Activated T-helper 9 cell treated with anti-CD3 and anti-CD28 coated beads, Interleukin-2, amount 50 U/mL, for 16 hours (primary cell): Measurements from ENCODE around the gene KLHL22.
"Not testable (repeated sequence)": the region's sequence is repeated elsewhere in the genome, so short reads cannot be mapped to it uniquely, and the experiment has no call there.

Source experiments
- DNase-seq: peaks from one replicate; pipeline ENCODE4 v3.0.0-alpha.2; 2020; ENCODE audit warnings: low read depth

Gene KLHL22

DNA sequence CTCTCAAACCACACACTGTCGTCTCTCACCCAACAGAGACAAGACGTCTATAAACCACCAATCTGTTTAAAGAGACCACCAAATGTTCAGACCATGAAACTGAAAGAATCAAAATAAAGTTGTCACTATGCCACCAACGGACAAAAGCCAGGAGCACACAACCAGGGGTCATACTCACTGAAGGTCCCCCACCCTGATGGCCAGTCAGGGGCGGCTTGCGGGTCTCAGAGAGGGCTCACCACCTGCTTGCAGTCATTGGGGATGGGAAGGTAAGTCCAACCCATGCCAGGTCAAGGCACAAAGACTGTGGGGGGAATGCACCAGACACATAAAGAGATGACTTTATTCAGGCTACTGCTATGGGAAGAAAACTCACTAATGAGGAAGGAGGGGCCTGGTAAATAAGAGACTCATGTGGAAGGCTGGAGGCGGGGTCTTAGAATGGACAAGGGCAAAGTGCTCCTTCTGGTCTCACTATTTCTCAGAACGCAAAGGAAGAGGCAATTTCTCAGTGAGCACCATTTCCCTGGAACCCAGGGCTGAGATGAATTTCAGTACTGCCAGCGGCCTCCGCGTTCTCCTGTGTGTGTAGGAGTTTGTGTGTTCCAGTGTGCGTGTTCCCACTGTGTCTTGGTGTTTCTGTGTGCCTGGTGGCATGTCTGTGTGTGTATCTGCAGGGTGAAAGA is 75.3 kb downstream of the KLHL22 start:
- DNase-seq: no peak

DNA sequence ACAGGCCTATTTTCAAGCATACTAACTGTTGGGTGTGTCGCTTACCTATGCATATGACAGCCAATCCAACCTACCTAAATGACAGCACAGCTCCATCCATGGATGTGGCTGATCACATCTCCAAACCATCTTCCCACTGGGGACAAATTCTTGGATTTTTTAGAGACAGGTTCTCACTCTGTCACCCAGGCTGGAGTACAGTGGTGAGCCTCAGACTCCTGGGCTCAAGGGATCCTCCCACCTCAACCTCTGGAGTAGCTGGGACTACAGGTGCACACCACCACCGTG is 76.0 kb downstream of the KLHL22 start:
- DNase-seq: no peak

DNA sequence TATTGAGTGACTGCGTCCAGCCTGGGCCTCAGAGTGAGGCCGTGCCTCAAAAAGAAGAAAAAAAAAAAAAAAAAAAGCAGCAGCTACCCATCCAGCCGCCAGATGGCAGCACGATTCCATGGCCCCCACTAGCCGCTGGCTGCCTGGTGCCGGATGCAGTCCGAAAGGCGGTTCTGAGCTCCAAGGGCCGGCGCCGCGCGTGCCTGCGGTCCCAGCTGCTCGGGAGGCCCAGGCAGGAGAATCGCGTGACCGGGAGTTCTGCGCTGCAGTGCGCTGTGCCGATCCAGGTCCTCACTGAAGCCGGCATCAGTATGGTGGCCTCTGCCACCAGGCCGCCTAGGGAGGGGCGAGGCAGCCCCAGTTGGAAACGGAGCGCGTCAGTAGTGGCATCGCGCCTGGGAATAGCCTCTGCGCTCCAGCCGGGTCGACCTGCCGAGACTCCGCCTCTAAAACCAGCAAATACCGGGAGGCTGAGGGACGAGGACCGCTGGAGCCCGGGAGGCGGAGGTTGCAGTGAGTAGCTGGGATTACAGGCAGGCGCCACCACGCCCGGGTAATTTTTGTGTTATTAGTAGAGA is 77.3 kb downstream of the KLHL22 start:
- DNase-seq: peak; percentile 63

DNA sequence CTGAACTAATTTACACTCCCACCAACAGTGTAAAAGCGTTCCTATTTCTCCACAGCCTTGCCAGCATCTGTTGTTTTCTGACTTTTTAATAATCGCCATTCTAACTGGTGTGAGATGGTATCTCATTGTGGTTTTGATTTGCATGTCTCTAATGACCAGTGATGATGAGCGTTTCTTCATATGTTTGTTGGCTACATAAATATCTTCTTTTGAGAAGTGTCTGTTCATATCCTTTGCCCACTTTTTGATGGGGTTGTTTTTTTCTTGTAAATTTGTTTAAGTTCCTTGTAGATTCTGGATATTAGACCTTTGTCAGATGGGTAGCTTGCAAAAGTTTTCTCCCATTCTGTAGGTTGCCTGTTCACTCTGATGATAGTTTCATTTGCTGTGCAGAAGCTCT is 79.9 kb downstream of the KLHL22 start:
- not testable (repeated sequence) for DNase-seq

DNA sequence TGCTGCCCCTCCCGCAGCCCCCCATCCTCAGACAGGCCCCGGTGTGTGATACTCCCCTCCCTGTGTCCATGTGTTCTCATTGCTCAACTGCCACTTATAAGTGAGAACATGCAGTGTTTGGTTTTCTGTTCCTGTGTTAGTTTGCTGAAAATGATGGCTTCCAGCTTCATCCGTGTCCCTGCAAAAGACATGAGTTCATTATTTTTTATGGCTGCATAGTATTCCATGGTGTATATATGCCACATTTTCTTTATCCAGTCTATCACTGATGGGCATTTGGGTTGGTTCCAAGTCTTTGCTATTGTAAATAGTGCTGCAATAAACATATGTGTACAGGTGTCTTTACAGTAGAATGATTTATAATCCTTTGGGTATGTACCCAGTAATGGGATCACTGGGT is 80.4 kb downstream of the KLHL22 start:
- not testable (repeated sequence) for DNase-seq

DNA sequence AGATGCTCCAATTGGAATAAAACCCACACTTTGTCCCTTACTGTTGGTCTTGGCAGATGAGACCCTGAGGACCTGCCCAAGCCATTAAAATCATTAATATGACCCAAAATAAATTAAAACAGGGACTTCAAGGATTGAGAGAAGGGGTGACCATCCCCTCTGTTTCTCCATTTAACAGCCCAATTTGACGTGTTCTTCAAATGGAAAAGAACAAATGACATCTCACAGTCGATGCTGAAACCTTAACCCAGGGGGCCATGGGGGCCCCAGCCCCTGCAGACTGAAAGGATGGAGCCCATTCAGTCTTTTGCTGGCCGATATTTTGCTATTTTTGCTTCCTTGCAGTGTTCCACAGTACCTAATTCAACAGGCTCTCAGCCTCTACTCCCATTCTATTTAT is 81.1 kb downstream of the KLHL22 start:
- DNase-seq: no peak

DNA sequence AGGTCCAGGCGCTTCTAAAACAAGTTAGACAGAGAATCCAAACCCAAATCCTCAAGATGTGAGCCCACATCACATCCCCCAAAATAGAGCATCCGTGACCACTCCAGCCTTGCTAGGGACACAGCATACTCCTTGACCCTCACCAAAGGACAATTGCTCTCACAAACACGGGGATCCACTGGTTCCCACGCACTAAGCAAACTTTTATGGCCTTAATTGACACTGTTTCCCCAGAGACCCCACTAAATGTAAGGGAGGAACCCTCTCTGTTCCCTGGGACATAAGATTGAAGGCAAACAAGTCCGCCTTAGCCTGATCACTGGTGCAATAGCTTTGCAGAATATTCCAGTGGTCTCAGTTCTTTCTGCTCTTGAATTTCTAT is 81.5 kb downstream of the KLHL22 start:
- no peak for DNase-seq

DNA sequence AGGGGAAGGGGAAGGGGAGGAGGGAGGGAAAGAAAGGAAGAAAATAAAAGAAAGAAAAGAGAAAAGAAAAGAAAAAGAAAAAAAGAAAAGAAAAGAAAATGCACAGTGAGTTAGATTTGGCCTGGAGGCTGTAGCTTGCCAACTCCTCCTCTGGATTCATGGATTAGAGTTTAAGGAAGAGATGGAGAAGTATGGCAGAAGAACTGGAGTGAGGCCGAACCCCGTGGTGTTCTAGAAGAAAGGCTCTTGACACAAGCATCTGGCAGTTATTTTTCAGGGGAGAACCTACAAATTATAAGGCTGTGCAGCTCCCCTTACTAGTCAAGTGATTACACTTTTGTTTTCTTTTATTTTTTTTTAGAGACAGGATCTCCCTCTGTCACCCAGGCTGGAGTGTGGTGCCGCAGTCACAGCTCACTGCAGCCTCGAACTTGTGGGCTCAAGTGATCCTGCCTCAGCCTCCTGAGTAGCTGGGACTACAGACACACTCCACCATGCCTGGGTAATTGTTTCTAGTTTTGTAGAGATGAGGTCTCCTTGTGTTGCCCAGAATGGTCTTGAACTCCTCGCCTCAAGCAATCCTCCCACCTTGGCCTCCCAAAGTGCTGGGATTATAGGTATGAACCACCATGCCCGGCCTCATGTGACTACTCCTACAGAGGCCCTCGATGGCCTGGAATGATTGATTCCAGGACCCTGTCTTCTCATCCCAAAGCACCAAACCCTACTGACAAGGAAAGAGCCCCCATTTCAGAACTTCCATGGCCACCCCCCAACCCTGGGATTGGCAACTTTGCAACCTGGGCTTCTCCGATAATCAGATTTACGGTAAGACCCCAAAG is 82.2 kb downstream of the KLHL22 start:
- no peak for DNase-seq

DNA sequence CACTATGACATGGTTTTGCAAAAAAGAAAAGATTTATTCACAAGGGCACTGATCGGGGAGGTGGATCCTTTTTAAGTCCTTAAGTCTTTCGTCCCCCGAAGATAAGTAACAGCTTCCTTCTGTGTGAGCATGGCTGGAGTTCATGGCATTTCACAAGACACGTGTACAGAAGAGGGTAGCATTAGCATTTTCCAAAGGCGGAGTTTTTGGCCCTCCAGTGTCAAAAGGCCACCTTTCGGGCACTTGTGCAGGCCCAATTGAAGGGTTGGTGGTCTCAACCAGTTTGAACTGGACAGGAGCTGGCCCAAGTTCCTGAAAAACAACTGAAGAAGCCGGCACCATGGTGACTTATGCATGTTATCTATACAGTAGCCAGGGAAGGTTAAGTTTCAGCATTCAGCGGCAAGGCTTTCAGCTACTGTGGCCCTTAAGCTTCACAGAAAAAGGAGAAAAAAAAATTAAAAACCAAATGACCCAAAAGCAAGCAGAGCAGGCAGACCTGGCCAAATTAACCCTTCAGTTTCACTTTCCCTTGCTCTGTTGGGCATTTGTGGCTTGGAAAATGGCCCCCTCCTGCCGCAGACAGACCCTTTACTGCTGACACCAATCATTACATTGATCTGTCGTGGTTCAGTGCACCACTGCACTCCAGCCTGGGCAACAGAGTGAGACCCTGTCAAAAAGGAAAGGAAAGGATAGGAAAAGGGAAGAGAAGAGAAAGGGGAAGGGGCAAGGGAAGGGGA is 83.0 kb downstream of the KLHL22 start:
- no peak for DNase-seq

DNA sequence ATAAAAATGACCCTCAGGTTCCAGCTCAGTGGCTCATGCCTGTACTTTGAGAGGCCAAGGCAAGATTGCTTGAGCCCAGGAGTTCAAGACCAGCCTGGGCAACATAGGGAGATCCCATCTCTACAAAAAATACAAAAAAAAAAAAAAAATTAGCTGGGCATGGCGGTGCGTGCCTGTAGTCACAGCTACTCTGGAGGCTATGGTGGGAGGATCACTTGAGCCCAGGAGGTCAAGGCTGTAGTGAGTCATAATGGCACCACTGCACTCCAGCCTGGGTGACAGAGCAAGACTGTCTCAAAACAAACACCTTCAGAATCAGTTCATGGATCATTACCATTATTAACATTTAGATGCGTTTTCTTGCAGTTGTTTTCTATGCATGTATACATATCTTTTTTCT is 86.2 kb downstream of the KLHL22 start:
- DNase-seq: not testable (repeated sequence)

DNA sequence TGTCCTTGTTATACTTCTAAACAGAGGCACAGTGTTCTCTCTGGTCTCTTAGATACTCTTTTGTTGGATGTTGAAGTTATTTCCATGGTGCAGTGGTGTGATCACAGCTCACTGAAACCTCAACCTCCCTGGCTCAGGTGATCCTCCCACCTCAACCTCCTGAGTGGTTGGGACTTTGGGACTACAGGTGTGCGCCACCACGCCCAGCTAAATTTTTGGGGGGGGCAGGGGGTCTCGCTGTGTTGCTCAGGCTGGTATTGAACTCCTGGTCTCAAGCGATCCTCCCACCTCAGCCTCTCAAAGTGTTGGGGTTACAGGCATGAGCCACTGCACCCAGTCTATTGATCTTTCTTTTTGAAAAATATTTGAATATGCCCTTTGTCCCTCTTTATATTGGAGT is 86.7 kb downstream of the KLHL22 start:
- DNase-seq: no peak

DNA sequence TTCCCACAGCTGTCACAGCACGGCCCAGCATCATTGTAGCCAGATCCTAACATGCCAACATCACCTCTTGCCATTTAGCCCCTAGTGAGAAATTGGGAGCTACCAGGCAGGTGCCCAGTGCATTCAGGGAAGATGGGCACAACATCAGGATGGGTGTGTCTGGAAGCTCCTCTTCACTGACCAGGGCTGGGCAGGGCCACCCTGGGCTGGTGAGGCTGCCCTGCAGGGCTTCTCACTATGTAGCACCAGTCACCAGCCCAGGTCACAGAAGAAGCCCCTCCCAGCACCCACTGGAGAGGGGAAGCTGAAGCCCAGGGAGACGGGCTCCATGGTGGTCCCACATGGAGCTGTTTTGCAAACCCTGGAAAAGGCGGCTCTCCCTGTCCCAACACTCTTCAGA is 87.8 kb downstream of the KLHL22 start:
- no peak for DNase-seq

DNA sequence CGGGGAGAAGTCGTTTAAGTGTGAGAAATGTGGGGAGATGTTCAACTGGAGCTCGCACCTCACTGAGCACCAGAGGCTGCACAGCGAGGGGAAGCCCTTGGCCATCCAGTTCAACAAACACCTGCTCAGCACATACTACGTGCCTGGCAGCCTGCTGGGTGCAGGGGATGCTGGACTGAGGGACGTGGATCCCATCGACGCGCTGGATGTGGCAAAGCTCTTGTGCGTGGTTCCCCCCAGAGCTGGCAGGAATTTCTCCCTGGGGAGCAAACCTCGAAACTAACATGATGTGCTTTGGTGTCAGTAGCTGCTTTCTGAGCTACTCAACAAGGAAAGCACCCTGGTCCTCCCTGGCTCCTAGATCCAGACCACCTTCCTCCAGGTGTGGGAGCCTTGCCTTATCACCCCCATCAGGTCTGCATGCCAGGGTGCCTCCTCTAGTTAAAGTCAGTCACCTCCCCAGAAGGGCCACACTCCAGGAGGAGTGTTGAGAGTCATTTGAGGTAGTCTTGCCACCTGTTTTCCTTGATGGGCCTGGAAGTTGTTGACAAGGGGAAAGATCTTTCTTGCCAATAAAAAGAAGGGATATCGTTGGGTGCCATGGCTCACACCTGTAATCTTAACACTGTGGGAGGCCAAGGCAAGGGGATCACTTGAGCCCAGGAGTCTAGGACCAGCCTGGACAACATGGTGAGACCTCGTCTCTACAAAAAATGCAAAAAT is 88.7 kb downstream of the KLHL22 start:
- DNase-seq: no peak

DNA sequence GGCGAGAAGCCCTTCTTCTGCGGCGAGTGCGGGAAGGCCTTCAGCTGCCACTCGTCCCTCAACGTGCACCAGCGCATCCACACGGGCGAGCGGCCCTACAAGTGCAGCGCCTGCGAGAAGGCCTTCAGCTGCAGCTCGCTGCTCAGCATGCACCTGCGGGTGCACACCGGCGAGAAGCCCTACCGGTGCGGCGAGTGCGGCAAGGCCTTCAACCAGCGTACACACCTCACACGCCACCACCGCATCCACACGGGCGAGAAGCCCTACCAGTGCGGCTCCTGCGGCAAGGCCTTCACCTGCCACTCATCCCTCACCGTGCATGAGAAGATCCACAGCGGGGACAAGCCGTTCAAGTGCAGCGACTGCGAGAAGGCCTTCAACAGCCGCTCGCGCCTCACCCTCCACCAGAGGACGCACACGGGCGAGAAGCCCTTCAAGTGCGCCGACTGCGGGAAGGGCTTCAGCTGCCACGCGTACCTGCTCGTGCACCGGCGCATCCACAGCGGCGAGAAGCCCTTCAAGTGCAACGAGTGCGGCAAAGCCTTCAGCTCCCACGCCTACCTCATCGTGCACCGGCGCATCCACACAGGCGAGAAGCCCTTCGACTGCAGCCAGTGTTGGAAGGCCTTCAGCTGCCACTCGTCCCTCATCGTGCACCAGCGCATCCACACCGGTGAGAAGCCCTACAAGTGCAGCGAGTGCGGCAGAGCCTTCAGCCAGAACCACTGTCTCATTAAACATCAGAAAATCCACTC is 89.5 kb downstream of the KLHL22 start:
- DNase-seq: no peak

DNA sequence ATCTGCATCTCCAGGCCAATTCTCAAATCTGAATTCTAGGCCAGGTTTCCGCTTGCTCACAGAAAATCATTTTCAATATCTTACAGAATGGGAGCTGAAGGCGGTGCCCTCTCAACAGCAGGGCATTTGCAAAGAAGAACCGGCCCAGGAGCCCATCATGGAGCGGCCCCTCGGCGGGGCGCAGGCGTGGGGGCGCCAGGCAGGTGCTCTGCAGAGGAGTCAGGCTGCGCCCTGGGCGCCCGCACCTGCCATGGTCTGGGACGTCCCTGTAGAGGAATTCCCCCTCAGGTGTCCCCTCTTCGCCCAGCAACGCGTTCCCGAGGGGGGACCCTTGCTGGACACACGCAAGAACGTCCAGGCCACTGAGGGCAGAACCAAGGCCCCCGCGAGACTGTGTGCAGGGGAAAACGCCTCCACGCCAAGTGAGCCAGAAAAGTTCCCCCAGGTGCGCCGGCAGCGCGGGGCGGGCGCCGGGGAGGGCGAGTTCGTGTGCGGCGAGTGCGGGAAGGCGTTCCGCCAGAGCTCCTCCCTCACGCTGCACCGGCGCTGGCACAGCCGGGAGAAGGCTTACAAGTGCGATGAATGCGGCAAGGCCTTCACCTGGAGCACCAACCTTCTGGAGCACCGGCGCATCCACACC is 90.2 kb downstream of the KLHL22 start:
- no peak for DNase-seq

DNA sequence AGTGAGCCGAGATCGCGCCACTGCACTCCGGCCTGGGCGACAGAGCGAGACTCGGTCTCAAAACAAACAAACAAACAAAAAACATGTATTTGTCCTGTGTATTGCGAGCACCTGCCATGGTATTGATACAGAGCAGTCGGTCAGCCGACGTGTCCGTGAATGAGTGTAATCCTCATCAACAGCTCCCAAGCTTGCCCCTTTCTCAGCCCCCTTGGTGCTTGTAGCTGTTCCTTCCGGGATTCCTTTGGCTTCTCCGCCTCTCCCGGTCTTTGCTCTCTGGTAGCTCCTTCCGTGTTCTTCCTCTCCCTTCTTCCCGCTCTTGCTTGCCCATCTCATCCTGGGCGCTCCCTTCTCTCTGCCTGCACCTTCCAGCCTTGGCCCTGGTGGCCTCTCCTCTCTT is 90.7 kb downstream of the KLHL22 start:
- no peak for DNase-seq

DNA sequence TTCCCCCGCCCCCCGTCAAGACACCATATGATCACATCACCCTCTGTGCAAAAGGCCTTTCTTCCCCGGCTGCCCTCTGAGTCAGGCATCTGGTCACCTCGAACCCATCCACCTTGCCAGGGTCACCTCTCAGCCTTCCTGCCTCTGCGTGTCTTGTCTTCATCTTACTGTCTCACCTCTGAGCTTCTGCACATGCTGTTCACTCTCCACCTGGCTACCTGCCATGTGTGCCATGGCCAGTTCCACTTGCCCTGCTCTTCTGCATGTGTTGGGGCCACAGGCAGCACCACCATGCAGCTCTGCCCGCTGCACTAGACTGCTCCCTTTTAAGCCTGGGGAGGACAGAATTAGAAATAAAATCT is 91.8 kb downstream of the KLHL22 start:
- DNase-seq: no peak

DNA sequence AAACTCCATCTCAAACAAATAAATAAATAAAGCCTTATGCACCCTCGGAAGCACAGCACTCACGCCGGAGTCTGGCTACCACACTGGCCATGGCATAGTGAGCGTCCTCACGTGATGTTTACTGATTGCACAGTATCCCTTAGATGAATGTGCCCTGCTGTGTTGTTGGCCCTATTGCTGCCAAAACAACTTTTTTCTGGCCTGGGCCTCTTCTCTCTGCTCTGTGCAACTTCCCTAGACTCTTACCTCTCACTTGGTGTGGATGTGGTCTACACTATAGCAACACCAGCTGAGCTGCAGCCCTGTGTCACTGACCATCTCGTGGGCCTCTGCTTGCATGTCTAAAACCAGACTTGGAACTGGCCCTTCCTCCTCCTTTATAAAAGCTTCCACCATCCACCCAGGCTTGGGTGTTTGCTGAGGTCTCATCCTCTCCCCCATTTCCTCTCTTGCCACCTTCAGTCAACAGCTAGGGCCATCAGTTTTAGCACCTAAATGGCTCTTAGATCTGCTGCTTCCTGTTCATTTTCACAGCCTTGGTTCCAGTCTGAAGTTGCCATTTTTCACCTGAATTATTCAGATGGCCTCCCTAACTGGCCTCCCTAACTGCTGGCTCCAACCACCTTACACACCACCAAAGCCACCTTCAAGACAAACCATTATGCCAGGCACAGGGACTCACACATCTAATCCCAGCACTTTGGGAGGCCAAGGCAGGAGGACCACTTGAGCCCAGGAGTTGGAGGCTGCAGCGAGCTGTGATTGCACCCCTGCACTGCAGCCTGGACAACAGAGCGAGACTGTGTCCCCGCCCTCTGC is 92.4 kb downstream of the KLHL22 start:
- DNase-seq: no peak

DNA sequence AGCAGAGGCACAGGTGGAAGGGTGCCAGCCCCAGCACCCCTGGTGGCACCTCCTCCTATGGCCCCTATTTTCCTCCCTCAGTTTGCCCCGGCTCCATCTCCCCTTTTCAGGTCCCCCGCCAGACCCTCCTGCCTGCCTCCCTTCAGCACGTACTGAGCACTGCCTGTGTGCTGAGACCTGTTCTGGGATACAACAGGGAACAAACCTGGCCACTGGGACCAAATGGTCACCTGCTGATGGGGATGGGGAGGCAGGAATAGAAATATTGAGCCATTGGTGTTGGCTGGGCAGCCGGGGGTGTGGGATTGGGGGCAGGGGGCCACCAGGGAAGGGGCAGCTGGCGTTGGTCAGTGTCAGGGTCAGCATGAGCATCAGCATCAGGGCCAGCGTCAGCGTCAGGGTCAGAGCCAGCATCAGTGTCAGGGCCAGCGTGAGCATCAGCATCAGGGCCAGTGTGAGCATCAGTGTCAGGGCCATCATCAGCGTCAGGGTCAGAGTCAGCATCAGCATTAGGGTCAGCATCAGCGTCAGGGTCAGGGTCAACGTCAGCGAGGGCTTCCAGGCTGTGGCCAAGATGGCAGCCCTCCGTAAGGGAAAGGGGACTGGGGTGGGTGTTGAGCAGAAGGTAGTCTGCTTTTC is 94.1 kb downstream of the KLHL22 start:
- DNase-seq: no peak
